GM18526 (cell line): ENCODE results near the gene PRIMPOL.

Experiments
- POLR2A ChIP-seq: IDR thresholded peaks from 3 replicates; pipeline ENCODE4 v1.6.1; 2011; ENCODE audit not compliant: insufficient read length; ENCODE audit errors: extremely low read depth

The PRIMPOL gene, protein sequence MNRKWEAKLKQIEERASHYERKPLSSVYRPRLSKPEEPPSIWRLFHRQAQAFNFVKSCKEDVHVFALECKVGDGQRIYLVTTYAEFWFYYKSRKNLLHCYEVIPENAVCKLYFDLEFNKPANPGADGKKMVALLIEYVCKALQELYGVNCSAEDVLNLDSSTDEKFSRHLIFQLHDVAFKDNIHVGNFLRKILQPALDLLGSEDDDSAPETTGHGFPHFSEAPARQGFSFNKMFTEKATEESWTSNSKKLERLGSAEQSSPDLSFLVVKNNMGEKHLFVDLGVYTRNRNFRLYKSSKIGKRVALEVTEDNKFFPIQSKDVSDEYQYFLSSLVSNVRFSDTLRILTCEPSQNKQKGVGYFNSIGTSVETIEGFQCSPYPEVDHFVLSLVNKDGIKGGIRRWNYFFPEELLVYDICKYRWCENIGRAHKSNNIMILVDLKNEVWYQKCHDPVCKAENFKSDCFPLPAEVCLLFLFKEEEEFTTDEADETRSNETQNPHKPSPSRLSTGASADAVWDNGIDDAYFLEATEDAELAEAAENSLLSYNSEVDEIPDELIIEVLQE

GRCh38 chr4:184649026-184649970 is at the start of gene PRIMPOL, which contains the start of gene CASP3:
Gene PRIMPOL, plus strand, starts transcription at chr4:184649738. Its CDS starts 7,403 bp downstream, at chr4:184657141.
Gene CASP3, minus strand, starts transcription at chr4:184649447. Its CDS starts 10,994 bp downstream, at chr4:184638453.
- peak; percentile 96 for TF ChIP-seq POLR2A

DNA sequence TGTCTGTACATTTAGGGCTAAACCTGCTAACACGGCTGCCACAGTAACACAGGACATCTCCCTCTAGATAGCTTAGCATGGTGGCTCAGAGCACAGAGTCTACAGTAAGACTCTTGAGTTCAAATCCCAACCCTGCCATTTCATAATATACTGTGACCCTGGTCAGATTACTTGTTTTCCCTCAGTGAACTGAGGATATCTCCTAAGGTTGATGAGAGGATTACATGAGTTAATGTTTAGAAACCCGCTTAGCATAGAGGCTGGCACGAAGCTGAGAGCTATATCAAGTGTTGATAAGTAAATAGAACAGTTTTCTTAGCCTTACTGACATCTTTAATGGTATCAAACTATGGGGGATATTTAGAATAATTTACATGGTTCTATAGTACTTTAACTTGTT is 37.5 kb upstream of the PRIMPOL start:
- TF ChIP-seq POLR2A, result no peak

DNA sequence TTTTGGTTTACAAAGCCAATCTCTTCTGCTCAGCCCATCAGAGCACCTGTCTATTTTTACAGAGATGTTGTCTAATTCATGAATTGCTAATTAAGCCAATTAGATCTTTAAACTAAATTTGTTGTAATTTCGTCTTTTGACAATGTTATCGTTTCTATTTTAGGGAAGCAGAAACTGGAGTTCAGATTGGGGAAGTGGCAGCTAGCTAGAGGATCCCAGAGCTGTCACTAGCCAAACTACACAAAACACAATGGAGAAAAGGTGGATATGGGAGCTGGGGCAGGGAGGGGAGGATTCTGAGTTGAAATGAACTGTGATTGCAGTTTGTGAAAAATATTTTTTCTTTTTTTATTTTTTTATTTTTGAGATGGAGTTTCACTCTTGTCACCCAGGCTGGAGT is 36.1 kb upstream of the PRIMPOL start:
- TF ChIP-seq POLR2A, result no peak

GRCh38 chr4:184614509-184614908 is 35.0 kb upstream of the PRIMPOL start:
- no peak for TF ChIP-seq POLR2A

DNA sequence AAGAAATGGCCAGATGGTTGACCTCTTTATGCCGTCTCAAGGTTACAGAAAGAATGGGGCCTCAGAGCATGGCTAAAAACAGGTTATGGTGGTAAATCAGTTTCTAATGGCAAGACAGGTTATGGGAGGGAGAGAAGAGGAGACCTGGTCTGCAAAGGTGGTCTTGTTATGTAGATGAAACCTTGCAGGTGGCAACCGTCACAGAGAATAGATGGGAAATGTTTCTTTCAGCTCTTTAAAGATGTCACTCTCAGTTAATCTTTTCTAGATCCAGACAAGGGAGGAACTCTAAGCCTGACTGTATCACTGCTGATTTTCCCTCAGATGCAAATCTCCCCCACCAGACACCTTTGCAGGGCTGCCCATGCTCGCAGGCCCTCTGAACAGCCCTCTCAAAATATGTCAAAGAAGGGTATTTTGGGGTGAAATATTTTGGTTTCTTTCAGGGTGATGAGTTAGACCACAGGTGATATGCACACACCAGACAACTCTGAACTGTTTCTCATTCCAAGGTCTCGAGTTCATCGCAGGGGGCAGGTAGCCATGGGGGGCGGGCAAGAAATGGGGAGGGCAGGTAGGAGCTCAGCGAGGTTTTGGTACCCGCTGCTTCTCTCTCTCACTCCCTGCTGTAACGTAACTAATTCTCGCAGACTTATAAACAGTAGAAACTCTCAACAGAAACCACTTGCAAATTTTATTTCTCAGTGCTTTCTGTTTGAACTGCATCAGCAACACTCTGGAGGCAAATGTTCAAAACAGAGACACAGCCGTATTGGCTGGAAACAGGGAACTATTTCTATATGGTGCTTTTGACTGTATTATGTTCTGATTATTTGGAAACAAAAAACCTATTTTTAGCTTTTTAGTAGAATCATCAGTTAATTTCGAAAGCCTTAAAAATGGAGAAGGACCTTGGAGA is 32.6 kb upstream of the PRIMPOL start:
- TF ChIP-seq POLR2A, result no peak

- no peak for TF ChIP-seq POLR2A
Observed at GRCh38 chr4:184617600-184618196, 31.8 kb upstream of the PRIMPOL start.

GRCh38 chr4:184620212-184620867 is 29.2 kb upstream of the PRIMPOL start:
- TF ChIP-seq POLR2A, result no peak

DNA sequence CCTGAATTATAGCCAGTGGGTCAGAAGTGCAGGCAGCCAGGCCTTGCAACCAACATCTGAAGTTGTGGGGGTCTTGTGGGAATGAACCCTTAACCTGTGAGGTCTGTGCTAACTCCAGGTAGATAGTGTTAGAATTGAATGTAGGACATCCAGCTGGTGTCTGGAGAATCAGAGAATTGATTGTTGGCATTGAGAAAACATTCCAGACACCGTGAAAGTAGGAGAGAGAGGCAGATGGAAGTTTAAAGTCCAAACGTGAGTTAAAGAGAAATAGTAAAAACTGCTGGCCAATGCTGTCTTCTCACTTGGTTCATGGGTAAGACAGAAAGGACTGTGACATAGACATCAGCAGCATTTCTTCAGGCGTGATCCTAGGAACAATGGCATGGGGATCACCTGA is 28.0 kb upstream of the PRIMPOL start:
- TF ChIP-seq POLR2A, result no peak

- no peak for TF ChIP-seq POLR2A
Observed at GRCh38 chr4:184624972-184625554, 24.5 kb upstream of the PRIMPOL start.

GRCh38 chr4:184628103-184628502 is 21.4 kb upstream of the PRIMPOL start:
- TF ChIP-seq POLR2A, result no peak

GRCh38 chr4:184632842-184633241 is 16.7 kb upstream of the PRIMPOL start:
- no peak for TF ChIP-seq POLR2A

GRCh38 chr4:184635381-184635780 is 14.2 kb upstream of the PRIMPOL start:
- TF ChIP-seq POLR2A, result no peak

DNA sequence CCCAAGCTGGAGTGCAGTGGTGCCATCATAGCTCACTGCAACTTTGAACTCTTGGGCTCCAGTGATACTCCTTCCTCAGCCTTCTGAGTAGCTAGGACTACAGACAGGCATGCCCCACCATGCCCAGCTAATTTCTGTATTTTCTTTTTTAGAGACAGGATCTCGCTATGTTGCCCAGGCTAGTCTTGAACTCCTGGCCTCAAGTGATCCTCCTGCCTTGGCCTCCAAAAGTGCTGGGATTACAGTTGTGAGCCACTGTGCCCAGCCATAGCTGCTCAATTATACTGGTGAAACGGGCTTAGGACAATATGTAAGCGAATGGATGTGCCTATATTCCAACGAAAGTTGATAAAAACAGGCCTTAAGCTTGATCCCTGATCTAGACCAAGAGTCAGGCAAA is 13.4 kb upstream of the PRIMPOL start:
- no peak for TF ChIP-seq POLR2A
